Tibial nerve (tissue), 4 donors: Measurements from ENCODE around the gene HERC4. TPM values are rescaled to one million over a fixed set of nuclear protein-coding genes. Genes with fewer than 3 reads are reported as not detected.
"Not testable (repeated sequence)": the region's sequence is repeated elsewhere in the genome, so short reads cannot be mapped to it uniquely, and the experiment has no call there.

ENCODE experiments used
- DNase-seq, 2 donors: peaks; one replicate each; pipeline ENCODE4 v3.0.0-alpha.2; 2019; ENCODE audit warnings: low spot score in 2 of 2
- H3K27ac ChIP-seq, 4 donors: fragments of 200-600 bp; sonication (generic) in 3 of 4; one replicate each; pipeline ENCODE4 v1.5.1; 2017 to 2019; ENCODE audit warnings: mild to moderate bottlenecking in 1 of 4
- H3K27me3 ChIP-seq, 2 donors: fragments of 200-600 bp; sonication (generic) in 1 of 2; one replicate each; pipeline versions ENCODE4 v1.5.1 to v1.6.0; 2017 to 2019
- H3K36me3 ChIP-seq, 3 donors: fragments of 200-600 bp; sonication (generic); one replicate each; pipeline ENCODE4 v1.5.1; 2018 to 2019
- H3K4me1 ChIP-seq, 4 donors: fragments of 200-600 bp; sonication (generic) in 3 of 4; one replicate each; pipeline ENCODE4 v1.5.1; 2017 to 2019
- H3K4me3 ChIP-seq, 4 donors: fragments of 200-600 bp; sonication (generic) in 3 of 4; one replicate each; pipeline ENCODE4 v1.5.1; 2017 to 2019; ENCODE audit warnings: mild to moderate bottlenecking in 1 of 4, moderate library complexity in 1 of 4
- H3K9me3 ChIP-seq, 4 donors: fragments of 200-600 bp; sonication (generic) in 3 of 4; one replicate each; pipeline ENCODE4 v1.5.1; 2017 to 2019
- EP300 ChIP-seq, 2 donors: sonication (generic); formaldehyde crosslinking; IDR thresholded peaks; one replicate each; pipeline ENCODE4 v1.6.1; 2017; ENCODE audit warnings: antibody characterized with exemption in 2 of 2, mild to moderate bottlenecking in 1 of 2
- POLR2A ChIP-seq, 2 donors: fragments of 450-650 bp; IDR thresholded peaks; one replicate each; pipeline ENCODE4 v1.6.1; 2017; ENCODE audit warnings: antibody characterized with exemption in 2 of 2, mild to moderate bottlenecking in 2 of 2, moderate library complexity in 2 of 2
- WGBS, 2 donors: methylation state at CpG; one replicate each; pipeline ENCODE4 v1.1.5; 2018; 5-methylcytosine and 5-hydroxymethylcytosine counted together
- total RNA-seq, 4 donors: library from RNA; depleted of rRNA; stranded (reverse); fragments of >200 nt; gene quantifications; one replicate each; pipeline ENCODE4 v1.1.0, GENCODE V29; 2016
- TF ChIP-seq, protein P1 (sequence below), 5 experiments: fragments of 200-600 bp in 3 of 5; fragments of 450-650 bp in 2 of 5; sonication (generic) in 3 of 5; IDR thresholded peaks; one replicate each; pipeline ENCODE4 v1.5.1; 2016 to 2019; ENCODE audit warnings: antibody characterized with exemption in 5 of 5, mild to moderate bottlenecking in 3 of 5, moderate library complexity in 2 of 5

Gene HERC4
- total RNA-seq, 4 donors from 2014 or later: 38.1 to 57.0 (median 54.1) TPM

DNA sequence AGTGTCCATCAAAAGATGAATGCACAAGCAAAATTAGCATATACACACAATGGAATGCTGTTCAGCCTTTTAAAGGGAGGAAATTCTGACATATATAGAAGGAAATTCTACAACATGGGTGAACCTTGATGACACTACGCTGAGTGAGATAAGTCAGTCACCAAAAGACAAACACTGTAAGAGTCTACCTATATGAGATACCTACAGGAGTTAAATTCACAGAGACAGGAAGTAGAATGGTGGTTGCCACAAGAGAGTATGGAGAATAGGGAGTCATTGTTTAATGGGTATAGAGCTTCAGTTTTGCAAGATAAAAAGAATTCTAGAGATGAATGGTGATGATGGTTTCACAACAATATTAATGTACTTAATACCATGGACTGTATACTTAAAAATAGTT lies 51.8 kb downstream of the HERC4 start:
- H3K27me3 ChIP-seq: no peaks in the 10 kb centered on the region
- H3K27ac ChIP-seq: no peak overlapping the region
- H3K4me3 ChIP-seq: no peak overlapping the region
- peaks cover 0 to 89% (median 0%) of the 10 kb centered on the region in 3 donors for H3K36me3 ChIP-seq
- H3K4me1 ChIP-seq: no peaks in the 10 kb centered on the region
- TF ChIP-seq, protein P1, sequence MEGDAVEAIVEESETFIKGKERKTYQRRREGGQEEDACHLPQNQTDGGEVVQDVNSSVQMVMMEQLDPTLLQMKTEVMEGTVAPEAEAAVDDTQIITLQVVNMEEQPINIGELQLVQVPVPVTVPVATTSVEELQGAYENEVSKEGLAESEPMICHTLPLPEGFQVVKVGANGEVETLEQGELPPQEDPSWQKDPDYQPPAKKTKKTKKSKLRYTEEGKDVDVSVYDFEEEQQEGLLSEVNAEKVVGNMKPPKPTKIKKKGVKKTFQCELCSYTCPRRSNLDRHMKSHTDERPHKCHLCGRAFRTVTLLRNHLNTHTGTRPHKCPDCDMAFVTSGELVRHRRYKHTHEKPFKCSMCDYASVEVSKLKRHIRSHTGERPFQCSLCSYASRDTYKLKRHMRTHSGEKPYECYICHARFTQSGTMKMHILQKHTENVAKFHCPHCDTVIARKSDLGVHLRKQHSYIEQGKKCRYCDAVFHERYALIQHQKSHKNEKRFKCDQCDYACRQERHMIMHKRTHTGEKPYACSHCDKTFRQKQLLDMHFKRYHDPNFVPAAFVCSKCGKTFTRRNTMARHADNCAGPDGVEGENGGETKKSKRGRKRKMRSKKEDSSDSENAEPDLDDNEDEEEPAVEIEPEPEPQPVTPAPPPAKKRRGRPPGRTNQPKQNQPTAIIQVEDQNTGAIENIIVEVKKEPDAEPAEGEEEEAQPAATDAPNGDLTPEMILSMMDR (IDR thresholded peaks at IDR 0.05): no peak
- TF ChIP-seq EP300 (IDR thresholded peaks at IDR 0.05) (no peak), POLR2A (IDR thresholded peaks at IDR 0.05) (no peak)
- WGBS, 2 donors: 97 to 100% methylated on average over 1 of the region's 1 CpG
- peaks cover 0 to 11% (median 0%) of the 10 kb centered on the region in 4 donors for H3K9me3 ChIP-seq
- no peak for DNase-seq

DNA sequence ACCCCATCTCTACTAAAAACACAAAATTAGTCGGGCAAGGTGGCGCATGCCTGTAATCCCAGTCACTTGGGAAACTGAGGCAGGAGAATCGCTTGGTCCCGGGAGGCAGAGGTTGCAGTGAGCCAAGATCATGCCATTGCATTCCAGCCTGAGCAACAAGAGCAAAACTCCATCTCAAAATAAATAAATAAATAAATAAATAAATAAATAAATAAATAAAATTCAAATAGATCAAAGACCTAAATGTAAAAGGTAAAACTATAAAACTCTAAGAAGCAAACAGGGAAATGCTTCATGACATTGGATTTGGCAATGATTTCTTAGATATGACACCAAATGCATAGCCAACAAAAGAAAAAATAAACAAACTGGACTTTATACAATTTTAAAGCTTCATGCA lies 52.8 kb downstream of the HERC4 start:
- WGBS, 2 donors: 97 to 100% methylated on average over 4 of the region's 4 CpGs
- peaks cover 0 to 86% (median 0%) of the 10 kb centered on the region in 3 donors for H3K36me3 ChIP-seq
- not testable (repeated sequence) for DNase-seq, H3K4me3 ChIP-seq, H3K27me3 ChIP-seq, H3K27ac ChIP-seq, H3K4me1 ChIP-seq
- peaks cover 0 to 11% (median 0%) of the 10 kb centered on the region in 4 donors for H3K9me3 ChIP-seq

DNA sequence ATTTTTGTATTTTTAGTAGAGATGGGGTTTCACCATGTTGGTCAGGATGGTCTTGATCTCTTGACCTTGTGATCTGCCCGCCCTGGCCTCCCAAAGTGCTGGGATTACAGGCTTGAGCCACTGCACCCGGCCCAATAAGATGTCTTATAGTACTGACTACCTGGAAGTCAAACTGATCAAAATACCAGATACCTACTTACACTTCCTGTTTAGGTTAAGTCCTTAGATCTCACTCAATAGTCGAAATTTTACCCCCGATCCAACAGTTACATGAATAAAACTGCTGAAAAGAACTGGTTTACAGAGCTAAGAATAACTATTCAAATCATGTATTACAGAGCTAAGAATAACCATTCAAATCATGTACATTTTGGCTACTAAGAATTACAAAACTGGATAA lies 58.6 kb downstream of the HERC4 start:
- H3K36me3 ChIP-seq: peaks cover 0 to 72% (median 0%) of the 10 kb centered on the region in 3 donors
- not testable (repeated sequence) for H3K4me1 ChIP-seq, H3K27ac ChIP-seq, H3K9me3 ChIP-seq, DNase-seq, H3K4me3 ChIP-seq, H3K27me3 ChIP-seq
- 95 to 96% methylated on average over 4 of the region's 4 CpGs for WGBS, 2 donors

DNA sequence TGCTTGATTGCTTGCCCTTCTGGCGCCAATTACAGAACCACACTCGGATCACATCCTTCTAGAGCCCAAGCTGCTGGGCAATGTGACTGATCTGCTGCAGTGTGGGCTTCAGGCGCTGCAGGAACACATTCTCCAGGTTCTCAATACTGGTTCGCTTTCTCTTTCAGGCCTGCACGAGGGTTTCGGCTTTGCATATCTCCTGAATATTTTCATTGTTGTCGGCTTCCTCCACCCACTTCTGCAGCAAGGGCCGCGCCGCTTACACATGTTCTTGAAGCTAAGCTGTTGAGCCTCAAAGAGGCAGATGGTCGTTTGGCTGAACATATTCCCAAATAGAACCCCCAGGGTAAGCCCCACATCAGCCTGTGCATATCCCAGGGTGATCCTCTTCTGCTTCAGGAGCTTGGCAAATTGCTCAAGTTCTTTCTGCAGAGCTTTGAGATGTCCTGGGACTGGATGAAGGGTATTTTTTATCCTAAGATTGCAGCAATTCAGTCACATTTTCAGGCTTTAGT lies 64.6 kb downstream of the HERC4 start:
- H3K4me1 ChIP-seq: no peaks in the 10 kb centered on the region
- H3K4me3 ChIP-seq: no peak overlapping the region
- H3K9me3 ChIP-seq: no peaks in the 10 kb centered on the region
- 85 to 90% methylated on average over 11 of the region's 11 CpGs for WGBS, 2 donors
- no peaks in the 10 kb centered on the region for H3K27me3 ChIP-seq
- TF ChIP-seq EP300 (IDR thresholded peaks at IDR 0.05): no peak
- no peak for TF ChIP-seq POLR2A (IDR thresholded peaks at IDR 0.05)
- TF ChIP-seq, protein P1 (IDR thresholded peaks at IDR 0.05): no peak
- H3K36me3 ChIP-seq: peaks cover 0 to 64% (median 0%) of the 10 kb centered on the region in 3 donors
- H3K27ac ChIP-seq: no peak overlapping the region
- no peak for DNase-seq

DNA sequence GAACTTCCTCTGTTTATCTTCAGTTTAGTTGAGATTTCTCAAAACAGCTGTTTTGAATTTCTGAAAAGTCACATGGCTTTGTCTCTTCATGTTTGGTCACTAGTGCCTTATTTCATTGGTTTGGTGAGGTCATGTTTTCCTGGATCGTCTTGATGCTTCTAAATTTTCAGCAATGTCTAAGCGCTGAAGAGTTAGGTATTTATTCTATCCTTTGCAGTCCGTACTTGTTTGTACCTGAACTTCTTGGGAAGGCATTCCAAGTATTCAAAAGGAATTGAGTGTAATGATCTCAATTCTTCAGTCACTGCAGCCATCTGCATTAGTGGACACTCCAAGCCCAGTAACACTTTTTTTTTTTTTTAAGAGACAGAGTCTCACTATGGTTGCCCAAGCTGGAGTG lies 67.7 kb downstream of the HERC4 start:
- WGBS, 2 donors: 92 to 98% methylated on average over 3 of the region's 3 CpGs
- no peaks in the 10 kb centered on the region for H3K9me3 ChIP-seq
- no peaks in the 10 kb centered on the region for H3K4me1 ChIP-seq
- TF ChIP-seq, protein P1 (IDR thresholded peaks at IDR 0.05): no peak
- TF ChIP-seq EP300 (IDR thresholded peaks at IDR 0.05): no peak
- no peak for TF ChIP-seq POLR2A (IDR thresholded peaks at IDR 0.05)
- H3K27me3 ChIP-seq: no peaks in the 10 kb centered on the region
- H3K36me3 ChIP-seq: peaks cover 0 to 71% (median 0%) of the 10 kb centered on the region in 3 donors
- no peak overlapping the region for H3K27ac ChIP-seq
- H3K4me3 ChIP-seq: no peak overlapping the region
- no peak for DNase-seq

DNA sequence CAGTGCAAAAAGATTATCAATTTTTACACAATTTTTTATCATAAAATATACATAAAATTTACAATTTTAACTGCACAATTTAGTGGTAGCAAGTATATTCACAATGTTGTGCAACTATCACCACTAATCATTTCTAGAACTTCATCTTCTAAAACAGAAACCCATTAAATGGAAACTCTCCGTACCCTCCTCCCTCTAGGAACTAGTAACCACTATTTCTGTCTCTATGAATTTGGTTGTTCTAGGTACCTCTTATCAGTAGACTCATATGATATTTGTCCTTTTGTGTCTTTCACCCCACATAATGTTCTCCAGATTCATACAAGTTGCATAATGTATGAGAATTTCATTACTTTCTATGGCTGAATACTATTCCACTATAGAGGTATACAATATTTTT lies 73.5 kb downstream of the HERC4 start:
- Histone ChIP-seq H3K27me3 (no peaks in the 10 kb centered on the region), H3K36me3 (peaks cover 0 to 63% (median 2%) of the 10 kb centered on the region in 3 donors), H3K4me3 (no peak overlapping the region), H3K4me1 (no peaks in the 10 kb centered on the region), H3K9me3 (no peaks in the 10 kb centered on the region), H3K27ac (no peak overlapping the region)
- 92% methylated on average over 1 of the region's 1 CpG for WGBS, 2 donors
- DNase-seq: no peak
- TF ChIP-seq EP300 (IDR thresholded peaks at IDR 0.05): no peak
- TF ChIP-seq, protein P1 (IDR thresholded peaks at IDR 0.05): no peak
- TF ChIP-seq POLR2A (IDR thresholded peaks at IDR 0.05): no peak
